CD8-positive, alpha-beta memory T cell (primary cell): ENCODE measurements around the gene EHD4. TPM values are rescaled to one million over a fixed set of nuclear protein-coding genes. Genes with fewer than 3 reads are reported as not detected.

Experiments used
- CTCF ChIA-PET: fragments of 350-600 bp; sonication (Branson Sonifier 250); formaldehyde crosslinking; loops from one replicate; lab custom pipeline; 2021; ENCODE audit warnings: antibody characterized with exemption; lab: Charles Lee
- POLR2A ChIA-PET: fragments of 350-600 bp; sonication (Branson Sonifier 250); formaldehyde crosslinking; loops from one replicate; lab custom pipeline; 2021; ENCODE audit warnings: antibody characterized with exemption; lab: Charles Lee
- DNase-seq, 5 donors: peaks; one replicate each; pipeline versions ENCODE4 v3.0.0 to v3.0.0-alpha.2; 2020 to 2022; ENCODE audit warnings: mixed read lengths in 1 of 5
- H3K27ac ChIP-seq: one replicate; pipeline ENCODE4 v1.7.0; 2013; ENCODE audit warnings: low read depth, mild to moderate bottlenecking, low read length, moderate library complexity
- H3K27me3 ChIP-seq: 2 replicates; pipeline ENCODE4 v1.7.0; 2013; ENCODE audit warnings: low read length, mild to moderate bottlenecking; ENCODE audit not compliant: insufficient read depth, poor library complexity, severe bottlenecking
- H3K36me3 ChIP-seq: 2 replicates; pipeline ENCODE4 v1.7.0; 2013; ENCODE audit warnings: mild to moderate bottlenecking, low read length, moderate library complexity; ENCODE audit not compliant: insufficient read depth
- H3K4me1 ChIP-seq: 2 replicates; pipeline ENCODE4 v1.7.0; 2013; ENCODE audit warnings: mild to moderate bottlenecking, low read length, moderate library complexity; ENCODE audit not compliant: insufficient read depth
- H3K4me3 ChIP-seq: 2 replicates; pipeline ENCODE4 v1.7.0; 2013; ENCODE audit warnings: mild to moderate bottlenecking, low read length
- H3K9me3 ChIP-seq: 2 replicates; pipeline ENCODE4 v1.7.0; 2013; ENCODE audit warnings: mild to moderate bottlenecking, low read length
- H3K27ac Mint-ChIP-seq, 8 donors: one replicate each; pipeline ENCODE4 v1.8.0; 2020 to 2021; ENCODE audit warnings: mixed read lengths in 8 of 8, mild to moderate bottlenecking in 6 of 8, inconsistent platforms in 3 of 8, moderate library complexity in 3 of 8
- H3K27me3 Mint-ChIP-seq, 2 donors: one replicate each; pipeline ENCODE4 v1.8.0; 2020 to 2021; ENCODE audit warnings: mixed read lengths in 2 of 2, mild to moderate bottlenecking in 1 of 2, moderate library complexity in 1 of 2
- H3K36me3 Mint-ChIP-seq, 3 donors: one replicate each; pipeline ENCODE4 v1.8.0; 2020 to 2021; ENCODE audit warnings: mixed read lengths in 3 of 3, inconsistent platforms in 1 of 3, mild to moderate bottlenecking in 1 of 3
- H3K4me1 Mint-ChIP-seq, 3 donors: one replicate each; pipeline ENCODE4 v1.8.0; 2020 to 2021; ENCODE audit warnings: mixed read lengths in 3 of 3, inconsistent platforms in 1 of 3, mild to moderate bottlenecking in 1 of 3
- H3K4me3 Mint-ChIP-seq, 7 donors: one replicate each; pipeline ENCODE4 v1.8.0; 2020 to 2021; ENCODE audit warnings: mixed read lengths in 7 of 7, mild to moderate bottlenecking in 6 of 7, moderate library complexity in 4 of 7, inconsistent platforms in 2 of 7
- H3K9me3 Mint-ChIP-seq, 5 donors: one replicate each; pipeline ENCODE4 v1.8.0; 2020 to 2022; ENCODE audit warnings: mixed read lengths in 5 of 5, mild to moderate bottlenecking in 3 of 5, moderate library complexity in 2 of 5, inconsistent platforms in 1 of 5
- polyA plus RNA-seq: library from polyadenylated mRNA; unstranded; fragments of 300-500 nt; fragmentation: Illumina TruSeq; gene quantifications from one replicate; pipeline ENCODE4 v1.2.3, GENCODE V29; 2021
- total RNA-seq, 2 experiments: library from RNA; stranded (reverse); gene quantifications; one replicate each; pipeline ENCODE4 v1.2.3, GENCODE V29; 2021

The EHD4 gene
- total and polyA plus RNA-seq, 3 experiments from 2014 or later = 11.2 to 26.4 (median 24.2) TPM

DNA sequence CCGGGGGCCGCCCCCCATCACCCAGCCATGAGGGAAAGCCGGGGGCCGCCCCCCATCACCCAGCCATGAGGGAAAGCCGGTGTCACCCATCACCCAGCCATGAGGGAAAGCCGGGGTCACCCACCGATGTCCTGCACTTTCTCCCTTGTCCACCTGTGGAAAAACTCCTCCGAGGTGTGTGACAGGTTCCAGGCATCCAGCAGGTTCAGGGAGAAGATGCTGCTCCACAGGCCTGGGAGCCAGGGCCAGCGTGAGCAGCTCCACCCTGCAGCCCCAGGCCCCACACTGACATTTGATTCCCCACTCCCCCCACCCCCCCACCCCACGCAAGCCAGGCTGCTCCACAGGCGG, 15.5 kb upstream of the EHD4 start:
- Mint-ChIP-seq H3K9me3 (no peaks in the 10 kb centered on the region), H3K27ac (no peak overlapping the region), H3K4me3 (no peak overlapping the region), H3K4me1 (no peaks in the 10 kb centered on the region), H3K36me3 (no peaks in the 10 kb centered on the region), H3K27me3 (no peaks in the 10 kb centered on the region)
- Histone ChIP-seq H3K36me3 (no peaks in the 10 kb centered on the region), H3K27me3 (no peaks in the 10 kb centered on the region), H3K4me3 (no peak overlapping the region), H3K4me1 (no peaks in the 10 kb centered on the region), H3K27ac (no peak overlapping the region), H3K9me3 (no peaks in the 10 kb centered on the region)
- ChIA-PET CTCF (interaction anchor here (1.0 to 3.2 kb wide), 6 partner anchors 15 to 99 kb away, joined by 3 to 17 read pairs (median 4); partner anchors contain the start of gene EHD4), POLR2A (no interaction called here)
- DNase-seq = no peak

DNA sequence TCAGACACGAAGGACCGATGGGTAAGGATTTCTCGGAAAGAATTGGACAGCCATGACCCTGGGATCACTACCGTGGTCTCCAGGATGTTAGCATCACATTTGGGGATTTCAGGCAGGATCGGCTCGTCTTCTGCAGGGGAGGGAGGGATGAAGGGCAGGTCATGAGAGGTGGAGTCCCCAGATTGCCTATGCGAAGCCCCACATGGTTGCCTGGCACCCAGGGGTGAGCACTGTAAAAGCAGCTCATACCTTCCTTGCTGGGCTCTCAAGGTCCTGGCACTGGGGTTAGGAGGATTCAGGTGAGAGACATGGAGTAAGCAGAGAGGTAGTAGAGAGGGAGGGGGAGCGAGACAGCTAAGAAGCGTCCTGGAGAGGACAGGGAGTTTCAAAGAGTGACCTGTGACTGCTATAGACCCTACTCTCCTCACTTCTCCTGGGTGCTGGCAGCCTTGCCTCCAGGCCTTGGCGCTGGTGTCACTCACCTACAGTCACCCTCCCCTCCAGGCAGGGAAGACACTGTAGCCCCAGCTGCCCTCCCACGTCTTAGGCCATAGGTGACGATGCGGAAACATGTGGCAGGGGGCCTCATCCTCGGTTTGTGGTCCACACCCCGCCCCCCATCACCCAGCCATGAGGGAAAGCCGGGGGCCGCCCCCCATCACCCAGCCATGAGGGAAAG, 15.0 kb upstream of the EHD4 start:
- Mint-ChIP-seq H3K36me3 (no peaks in the 10 kb centered on the region), H3K4me3 (no peak overlapping the region), H3K9me3 (no peaks in the 10 kb centered on the region), H3K4me1 (no peaks in the 10 kb centered on the region), H3K27me3 (no peaks in the 10 kb centered on the region), H3K27ac (peak overlapping the region in 1 of 8 donors; percentile 2)
- H3K36me3 ChIP-seq = no peaks in the 10 kb centered on the region
- POLR2A ChIA-PET = no interaction called here
- DNase-seq = no peak
- H3K4me1 ChIP-seq = no peaks in the 10 kb centered on the region
- no peak overlapping the region for H3K4me3 ChIP-seq
- H3K27ac ChIP-seq = no peak overlapping the region
- CTCF ChIA-PET = interaction anchor here (1.0 to 3.2 kb wide), 5 partner anchors 14 to 97 kb away, joined by 3 to 17 read pairs (median 3); partner anchors contain the start of gene EHD4
- no peaks in the 10 kb centered on the region for H3K9me3 ChIP-seq
- H3K27me3 ChIP-seq = no peaks in the 10 kb centered on the region

DNA sequence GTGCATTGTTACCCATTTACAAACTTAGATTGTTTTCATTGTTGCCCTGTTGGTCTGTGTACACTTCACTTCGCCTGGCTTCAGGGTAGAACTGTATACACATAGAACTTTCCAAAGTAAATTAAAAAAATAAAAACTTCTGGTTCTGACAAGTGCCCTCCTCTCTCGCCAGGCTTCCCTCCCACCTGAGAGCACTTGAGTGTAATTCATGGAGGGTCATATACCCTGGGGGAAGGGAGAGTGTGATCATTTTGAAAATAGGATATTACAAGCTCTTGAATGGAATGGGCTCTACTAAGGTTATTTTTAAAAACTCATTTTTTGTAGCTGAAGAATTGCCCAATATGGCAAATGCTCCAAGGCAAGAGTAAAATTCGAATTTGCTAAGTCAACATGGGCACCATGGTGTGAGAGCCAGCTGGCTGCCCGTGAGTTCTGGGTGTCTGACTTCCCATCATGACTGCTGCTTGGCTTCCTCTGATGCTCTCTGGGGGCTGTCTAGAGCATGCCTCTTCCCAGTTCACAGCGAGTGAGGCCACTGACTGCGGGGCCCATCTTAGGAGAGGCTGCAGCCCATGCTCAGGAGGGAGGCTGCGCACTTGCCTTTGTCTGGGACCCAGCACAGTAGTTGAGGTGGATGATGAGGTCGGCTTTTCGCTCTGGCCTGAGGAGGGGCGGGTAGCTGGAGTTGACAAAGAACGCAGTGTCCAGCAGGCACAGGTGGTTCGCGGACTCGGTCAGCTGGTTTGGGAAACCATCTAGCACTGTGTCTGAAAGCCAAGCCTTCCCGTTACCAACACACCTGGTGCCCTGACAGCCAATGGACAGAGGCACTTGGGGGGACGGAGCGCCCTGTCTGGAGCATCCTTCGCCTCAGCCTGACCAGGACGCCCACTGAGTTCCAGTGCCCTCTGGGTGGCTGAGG, 13.1 kb upstream of the EHD4 start:
- POLR2A ChIA-PET = no interaction called here
- peak overlapping the region in 2 of 8 donors; percentile 47 for H3K27ac Mint-ChIP-seq

DNA sequence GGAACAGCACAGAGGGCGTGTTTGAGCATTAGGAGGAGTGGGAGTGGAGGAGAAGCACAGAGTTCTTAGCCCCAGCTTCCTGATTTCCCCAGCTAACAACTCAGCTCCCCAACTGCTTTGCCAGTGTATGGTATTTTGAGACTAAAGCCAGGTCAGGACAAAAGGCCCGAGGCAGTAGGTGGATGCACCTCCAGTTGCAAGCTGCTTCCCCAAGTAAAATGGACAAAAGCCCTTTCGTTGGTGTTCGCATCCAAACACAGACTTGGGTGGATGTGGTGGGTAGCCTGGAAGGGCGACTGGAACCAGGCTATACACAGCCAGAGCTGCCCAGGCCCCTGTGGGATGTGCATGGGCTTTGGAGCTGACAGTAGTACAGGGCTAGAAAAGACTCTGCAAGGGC, 12.3 kb upstream of the EHD4 start:
- no peak overlapping the region for H3K4me3 Mint-ChIP-seq
- Histone ChIP-seq H3K27ac (no peak overlapping the region), H3K4me1 (no peaks in the 10 kb centered on the region), H3K9me3 (no peaks in the 10 kb centered on the region), H3K36me3 (no peaks in the 10 kb centered on the region), H3K27me3 (no peaks in the 10 kb centered on the region), H3K4me3 (no peak overlapping the region)
- H3K4me1 Mint-ChIP-seq = no peaks in the 10 kb centered on the region
- no peaks in the 10 kb centered on the region for H3K9me3 Mint-ChIP-seq
- H3K27me3 Mint-ChIP-seq = no peaks in the 10 kb centered on the region
- no peaks in the 10 kb centered on the region for H3K36me3 Mint-ChIP-seq
- POLR2A ChIA-PET = no interaction called here
- no peak for DNase-seq
- CTCF ChIA-PET = interaction anchor here (0.5 kb wide), 1 partner anchor 17 kb away, joined by 3 read pairs; no protein-coding TSS in a partner anchor
- H3K27ac Mint-ChIP-seq = no peak overlapping the region

More for the DNA sequence above, 13.1 kb upstream of the EHD4 start:
- Histone ChIP-seq H3K9me3 (no peaks in the 10 kb centered on the region), H3K36me3 (no peaks in the 10 kb centered on the region), H3K27ac (no peak overlapping the region), H3K4me1 (no peaks in the 10 kb centered on the region), H3K4me3 (no peak overlapping the region), H3K27me3 (no peaks in the 10 kb centered on the region)
- CTCF ChIA-PET = interaction anchor here (1.0 to 1.3 kb wide), 2 partner anchors 13 to 69 kb away, joined by 3 to 4 read pairs; partner anchors contain the start of gene EHD4
- Mint-ChIP-seq H3K4me3 (no peak overlapping the region), H3K4me1 (no peaks in the 10 kb centered on the region), H3K36me3 (no peaks in the 10 kb centered on the region), H3K27me3 (no peaks in the 10 kb centered on the region), H3K9me3 (no peaks in the 10 kb centered on the region)
- no peak for DNase-seq

DNA sequence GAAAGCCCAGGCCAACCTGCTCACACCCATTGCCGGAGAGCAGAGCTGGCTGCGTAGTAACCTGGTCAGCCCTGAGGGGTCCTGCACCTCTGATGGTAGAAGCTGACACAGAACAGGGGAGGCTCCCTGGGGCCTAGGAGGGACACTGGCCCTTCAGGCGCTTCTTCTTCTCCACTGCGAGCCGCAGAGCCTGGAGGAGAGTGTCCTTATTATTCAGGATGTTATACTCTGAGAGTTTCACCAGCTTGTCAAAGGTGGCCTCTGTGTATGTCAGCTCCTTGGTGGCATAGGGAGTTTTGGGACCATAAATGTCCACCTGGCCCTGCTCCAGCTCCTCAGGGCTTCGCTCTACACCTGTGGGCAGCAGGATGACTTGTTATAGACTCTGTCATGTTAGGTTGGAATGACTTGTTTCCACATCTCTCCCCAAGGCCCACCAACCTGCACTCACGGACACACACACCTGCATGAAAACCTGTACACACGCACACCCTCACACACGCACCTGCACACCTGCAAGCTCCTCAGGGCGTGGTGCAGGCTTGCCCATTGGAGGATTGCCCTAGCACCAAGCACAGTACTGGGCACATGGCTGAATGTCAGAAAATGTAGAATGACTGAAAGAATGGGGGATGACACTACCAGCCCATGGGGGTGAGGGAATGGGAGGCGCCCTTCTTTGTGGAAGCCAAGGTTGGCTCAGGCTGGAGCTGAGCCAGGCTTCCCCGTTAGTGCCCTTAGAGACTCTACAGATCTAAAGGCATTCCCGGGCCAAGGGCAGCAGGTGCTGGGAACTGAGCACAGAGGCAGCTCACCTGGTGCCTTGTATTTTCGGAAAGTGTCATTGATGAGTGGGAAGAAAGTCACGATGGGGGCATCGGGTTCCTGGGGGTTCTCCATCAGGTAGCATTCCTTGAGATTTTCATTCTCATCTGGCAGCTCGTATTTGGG, 11.5 kb upstream of the EHD4 start:
- ChIA-PET POLR2A (no interaction called here), CTCF (no interaction called here)
- no peaks in the 10 kb centered on the region for H3K36me3 Mint-ChIP-seq
- no peaks in the 10 kb centered on the region for H3K9me3 Mint-ChIP-seq
- H3K4me1 Mint-ChIP-seq = no peaks in the 10 kb centered on the region
- H3K27me3 ChIP-seq = no peaks in the 10 kb centered on the region
- no peak overlapping the region for H3K27ac Mint-ChIP-seq
- H3K4me1 ChIP-seq = no peaks in the 10 kb centered on the region
- peaks cover 0 to under 1% of the 10 kb centered on the region in 2 donors for H3K27me3 Mint-ChIP-seq
- no peak overlapping the region for H3K27ac ChIP-seq
- DNase-seq = no peak
- no peak overlapping the region for H3K4me3 Mint-ChIP-seq
- no peaks in the 10 kb centered on the region for H3K36me3 ChIP-seq
- no peak overlapping the region for H3K4me3 ChIP-seq
- H3K9me3 ChIP-seq = no peaks in the 10 kb centered on the region

DNA sequence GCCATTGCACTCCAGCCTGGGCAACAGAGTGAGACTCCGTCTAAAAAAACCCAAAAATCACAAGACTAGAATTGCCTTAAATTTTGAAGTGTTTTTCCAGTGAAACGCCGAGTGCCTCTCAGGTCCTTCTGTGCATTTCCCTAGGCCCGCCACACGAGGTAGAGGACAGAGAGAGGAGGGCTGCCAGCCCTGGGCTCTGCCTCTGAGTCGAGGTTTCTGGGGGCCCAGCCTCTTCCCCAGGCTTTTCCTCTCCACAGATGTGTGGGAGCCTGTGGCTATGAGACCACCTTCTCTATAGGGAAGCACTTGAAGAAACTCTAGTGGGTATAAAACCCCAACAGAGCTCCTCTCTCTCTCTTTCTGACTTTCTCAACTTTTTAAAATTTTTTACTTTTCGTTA, 10.9 kb upstream of the EHD4 start:
- Histone ChIP-seq H3K36me3 (no peaks in the 10 kb centered on the region), H3K4me3 (no peak overlapping the region), H3K4me1 (no peaks in the 10 kb centered on the region), H3K27me3 (no peaks in the 10 kb centered on the region), H3K27ac (no peak overlapping the region), H3K9me3 (no peaks in the 10 kb centered on the region)
- Mint-ChIP-seq H3K27me3 (peaks cover 0 to 1% of the 10 kb centered on the region in 2 donors), H3K9me3 (no peaks in the 10 kb centered on the region), H3K4me1 (no peaks in the 10 kb centered on the region), H3K27ac (no peak overlapping the region), H3K4me3 (no peak overlapping the region), H3K36me3 (no peaks in the 10 kb centered on the region)
- DNase-seq = no peak
- ChIA-PET CTCF (no interaction called here), POLR2A (no interaction called here)

DNA sequence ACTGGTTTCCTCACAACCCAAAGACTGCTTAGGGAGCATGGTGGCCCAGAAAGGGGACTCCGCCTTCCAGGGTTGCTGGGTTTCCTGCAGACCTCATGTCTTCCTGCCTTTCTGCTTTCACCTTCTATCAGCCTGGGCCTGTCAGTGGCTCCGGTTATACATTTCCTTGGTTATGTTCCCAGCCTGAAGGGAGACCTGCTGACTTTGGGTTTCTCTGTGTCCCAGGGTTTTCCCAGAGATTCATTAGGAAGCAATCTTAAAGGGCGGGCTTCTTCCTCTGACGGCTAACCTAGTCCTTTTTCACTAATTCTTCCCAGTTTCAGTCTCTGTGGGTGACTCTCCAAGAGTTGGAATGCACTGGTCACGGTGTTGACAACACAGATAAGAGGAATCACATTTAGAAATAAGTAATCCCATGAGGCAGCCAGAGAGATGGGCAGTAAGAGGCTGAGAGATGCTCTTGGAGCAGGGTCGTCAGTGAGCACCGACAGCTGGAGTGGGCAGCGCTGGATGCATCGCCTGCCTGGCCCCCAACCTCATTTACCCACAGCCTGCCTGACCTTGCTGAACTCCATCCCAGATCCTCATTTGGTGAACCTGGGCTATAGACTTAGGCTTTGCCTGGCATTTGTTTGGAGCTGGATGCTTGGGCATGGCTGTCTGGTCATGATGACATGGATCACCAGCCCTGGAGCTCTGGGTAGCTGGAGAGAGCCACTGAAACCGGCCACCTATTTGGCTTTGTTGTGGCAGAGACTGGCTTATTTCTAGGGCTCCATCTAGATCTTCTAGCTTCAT, 10.0 kb upstream of the EHD4 start:
- Histone ChIP-seq H3K27me3 (no peaks in the 10 kb centered on the region), H3K4me1 (no peaks in the 10 kb centered on the region), H3K27ac (no peak overlapping the region), H3K36me3 (no peaks in the 10 kb centered on the region), H3K4me3 (no peak overlapping the region), H3K9me3 (no peaks in the 10 kb centered on the region)
- H3K36me3 Mint-ChIP-seq = no peaks in the 10 kb centered on the region
- POLR2A ChIA-PET = no interaction called here
- no peak overlapping the region for H3K4me3 Mint-ChIP-seq
- H3K27ac Mint-ChIP-seq = no peak overlapping the region
- CTCF ChIA-PET = no interaction called here
- H3K9me3 Mint-ChIP-seq = no peaks in the 10 kb centered on the region
- H3K27me3 Mint-ChIP-seq = peaks cover 1 to 2% of the 10 kb centered on the region in 2 donors
- DNase-seq = no peak
- H3K4me1 Mint-ChIP-seq = no peaks in the 10 kb centered on the region
